GM23338 (cell line): ENCODE data around the gene PLAGL1. TPM values are rescaled to one million over a fixed set of nuclear protein-coding genes. Genes with fewer than 3 reads are reported as not detected.

ENCODE experiments used
- ATAC-seq: fragments of 200-7000 bp; cut with Tn5 transposase; 3 replicates; pipeline ENCODE4 v1.9.1; 2020
- DNase-seq: peaks from one replicate; pipeline ENCODE4 v3.0.0-alpha.2; 2015; ENCODE audit warnings: low spot score
- H2AFZ ChIP-seq: fragments of 200-600 bp; sonication (generic); 2 replicates; pipeline ENCODE4 v1.8.0; 2016; ENCODE audit warnings: antibody characterized with exemption, mild to moderate bottlenecking, moderate library complexity
- H3F3A ChIP-seq: fragments of 200-600 bp; sonication (generic); replicated peaks from 2 replicates; pipeline ENCODE4 v1.8.0; 2017; ENCODE audit warnings: antibody characterized with exemption, mixed run types, low read depth
- H3K27ac ChIP-seq: fragments of 200-600 bp; sonication (generic); 2 replicates; pipeline ENCODE4 v1.6.1; 2016; ENCODE audit warnings: low read depth
- H3K27me3 ChIP-seq: fragments of 200-600 bp; sonication (generic); 2 replicates; pipeline ENCODE4 v1.8.0; 2016; ENCODE audit warnings: mild to moderate bottlenecking, mixed run types, moderate library complexity; ENCODE audit not compliant: insufficient read depth
- H3K36me3 ChIP-seq: fragments of 200-600 bp; sonication (generic); 2 replicates; pipeline ENCODE4 v1.8.0; 2016; ENCODE audit warnings: mild to moderate bottlenecking; ENCODE audit not compliant: insufficient read depth
- H3K4me1 ChIP-seq: fragments of 200-600 bp; sonication (generic); 2 replicates; pipeline ENCODE4 v1.8.0; 2016; ENCODE audit warnings: mild to moderate bottlenecking, moderate library complexity; ENCODE audit not compliant: insufficient read depth
- H3K4me2 ChIP-seq: fragments of 200-600 bp; sonication (generic); 2 replicates; pipeline ENCODE4 v1.7.1; 2017; ENCODE audit warnings: mixed run types
- H3K4me3 ChIP-seq: fragments of 200-600 bp; sonication (generic); 2 replicates; pipeline ENCODE4 v1.6.1; 2016; ENCODE audit warnings: mixed run types
- H3K79me2 ChIP-seq: fragments of 200-600 bp; sonication (generic); replicated peaks from 2 replicates; pipeline ENCODE4 v1.8.0; 2017; ENCODE audit warnings: mild to moderate bottlenecking; ENCODE audit not compliant: insufficient read depth
- H3K9me2 ChIP-seq: fragments of 200-600 bp; sonication (generic); 2 replicates; pipeline ENCODE4 v1.8.0; 2017; ENCODE audit not compliant: insufficient read depth
- H4K20me1 ChIP-seq: fragments of 200-600 bp; sonication (generic); replicated peaks from 2 replicates; pipeline ENCODE4 v1.8.0; 2017; ENCODE audit warnings: mild to moderate bottlenecking; ENCODE audit not compliant: insufficient read depth
- H3K27ac Mint-ChIP-seq: 2 replicates; pipeline ENCODE4 v1.8.0; 2020; ENCODE audit warnings: inconsistent platforms, mild to moderate bottlenecking, moderate library complexity, mixed read lengths
- H3K27me3 Mint-ChIP-seq: 3 replicates; pipeline ENCODE4 v1.8.0; 2022; ENCODE audit warnings: low read depth, mild to moderate bottlenecking, moderate library complexity, mixed read lengths, inconsistent platforms; ENCODE audit not compliant: insufficient read depth, poor library complexity
- H3K36me3 Mint-ChIP-seq: 3 replicates; pipeline ENCODE4 v1.8.0; 2021; ENCODE audit warnings: low read depth, mild to moderate bottlenecking, inconsistent platforms, moderate library complexity, mixed read lengths
- H3K4me1 Mint-ChIP-seq: 3 replicates; pipeline ENCODE4 v1.8.0; 2020; ENCODE audit warnings: mild to moderate bottlenecking, inconsistent platforms, mixed read lengths
- H3K4me3 Mint-ChIP-seq: 3 replicates; pipeline ENCODE4 v1.8.0; 2021; ENCODE audit warnings: moderate library complexity, mild to moderate bottlenecking, inconsistent platforms, mixed read lengths
- H3K9me3 Mint-ChIP-seq: 3 replicates; pipeline ENCODE4 v1.8.0; 2020; ENCODE audit warnings: moderate library complexity, mild to moderate bottlenecking, inconsistent platforms, mixed read lengths
- CREB1 ChIP-seq: fragments of 250-450 bp; sonication (Bioruptor Pico); IDR thresholded peaks from 2 replicates; pipeline ENCODE4 v1.5.0; 2020; ENCODE audit warnings: low read depth, mild to moderate bottlenecking, moderate library complexity
- CTCF ChIP-seq, 2 experiments: fragments of 200-600 bp in 1 of 2; sonication (generic) in 1 of 2; conservative IDR thresholded peaks; 2 replicates each; pipeline versions ENCODE4 v1.5.1 to v1.6.1; 2016 to 2017; ENCODE audit warnings: antibody characterized with exemption in 2 of 2, low read depth in 2 of 2, mild to moderate bottlenecking in 2 of 2, moderate library complexity in 1 of 2
- ETS1 ChIP-seq: IDR thresholded peaks from 2 replicates; pipeline ENCODE4 v1.6.1; 2016; ENCODE audit warnings: antibody characterized with exemption
- EZH2 ChIP-seq: fragments of 200-600 bp; sonication (generic); IDR thresholded peaks from one replicate; pipeline ENCODE4 v1.8.0; 2017; ENCODE audit warnings: antibody characterized with exemption, mild to moderate bottlenecking, low read depth; ENCODE audit not compliant: unreplicated experiment
- EZH2phosphoT487 ChIP-seq: fragments of 200-600 bp; sonication (generic); IDR thresholded peaks from one replicate; pipeline ENCODE4 v1.8.1; 2018; ENCODE audit warnings: antibody characterized with exemption; ENCODE audit not compliant: unreplicated experiment
- JUNB ChIP-seq: IDR thresholded peaks from one replicate; pipeline ENCODE4 v1.6.1; 2016; ENCODE audit warnings: antibody characterized with exemption; ENCODE audit not compliant: unreplicated experiment
- NANOG ChIP-seq: IDR thresholded peaks from 2 replicates; pipeline ENCODE4 v1.6.1; 2016; ENCODE audit warnings: antibody characterized with exemption, borderline replicate concordance
- POLR2AphosphoS5 ChIP-seq: IDR thresholded peaks from 2 replicates; pipeline ENCODE4 v1.6.1; 2016; ENCODE audit warnings: antibody characterized with exemption, low read depth
- STAT1 ChIP-seq: IDR thresholded peaks from one replicate; pipeline ENCODE4 v1.6.1; 2016; ENCODE audit warnings: antibody characterized with exemption; ENCODE audit not compliant: unreplicated experiment
- ZNF114 ChIP-seq: fragments of 250-450 bp; sonication (Bioruptor Pico); IDR thresholded peaks from 2 replicates; pipeline ENCODE4 v1.5.0; 2020; ENCODE audit warnings: mild to moderate bottlenecking, moderate library complexity
- ZNF331 ChIP-seq: fragments of 250-450 bp; sonication (Bioruptor Pico); IDR thresholded peaks from 2 replicates; pipeline ENCODE4 v1.5.0; 2020; ENCODE audit warnings: low read depth, mild to moderate bottlenecking, moderate library complexity
- ZNF462 ChIP-seq: fragments of 250-450 bp; sonication (Bioruptor Pico); IDR thresholded peaks from 2 replicates; pipeline ENCODE4 v1.5.0; 2020; ENCODE audit warnings: mild to moderate bottlenecking, moderate library complexity
- polyA plus RNA-seq: library from polyadenylated mRNA; unstranded; fragments of >200 nt; fragmentation: Nextera tagmentation; extraction: Ambion mirVana; gene quantifications from 2 replicates; pipeline ENCODE4 v1.2.1, GENCODE V29; 2016
- total RNA-seq: library from RNA; depleted of rRNA; stranded (reverse); fragments of >200 nt; shearing (Covaris generic); gene quantifications from 2 replicates; pipeline ENCODE4 v1.2.3, GENCODE V29; 2014
- TF ChIP-seq, protein P1 (sequence below): IDR thresholded peaks from one replicate; pipeline ENCODE4 v1.6.1; 2018; ENCODE audit warnings: antibody characterized with exemption; ENCODE audit not compliant: unreplicated experiment

PLAGL1 gene
- total and polyA plus RNA-seq, 2 experiments from 2014 or later: 0.90 to 1.7 TPM

- no peak overlapping the region for H3K27ac ChIP-seq
- DNase-seq (no peak), ATAC-seq (peak; percentile 71)
- no peaks in the 10 kb centered on the region for H3F3A ChIP-seq
- no peak overlapping the region for H2AFZ ChIP-seq
- Mint-ChIP-seq H3K27me3 (peaks cover 2% of the 10 kb centered on the region), H3K9me3 (no peaks in the 10 kb centered on the region), H3K36me3 (no peaks in the 10 kb centered on the region), H3K4me1 (peaks cover 9% of the 10 kb centered on the region; the same call in 2 of the 3 replicates), H3K4me3 (no peak overlapping the region), H3K27ac (no peak overlapping the region)
- no peak overlapping the region for H3K4me2 ChIP-seq
- no peak overlapping the region for H3K4me3 ChIP-seq
- no peaks in the 10 kb centered on the region for H3K9me2 ChIP-seq
- H3K36me3 ChIP-seq: no peaks in the 10 kb centered on the region
- H3K27me3 ChIP-seq: no peaks in the 10 kb centered on the region
- no peaks in the 10 kb centered on the region for H3K4me1 ChIP-seq
- no peak for TF ChIP-seq JUNB
- no peak for TF ChIP-seq ZNF114
- TF ChIP-seq NANOG: no peak
- no peak for TF ChIP-seq POLR2AphosphoS5
- TF ChIP-seq STAT1: no peak
- TF ChIP-seq CREB1 (CRISPR knock-in tag): no peak
- no peak for TF ChIP-seq EZH2phosphoT487
- no peak for TF ChIP-seq EZH2
- no peak for TF ChIP-seq ETS1
- TF ChIP-seq, protein P1, sequence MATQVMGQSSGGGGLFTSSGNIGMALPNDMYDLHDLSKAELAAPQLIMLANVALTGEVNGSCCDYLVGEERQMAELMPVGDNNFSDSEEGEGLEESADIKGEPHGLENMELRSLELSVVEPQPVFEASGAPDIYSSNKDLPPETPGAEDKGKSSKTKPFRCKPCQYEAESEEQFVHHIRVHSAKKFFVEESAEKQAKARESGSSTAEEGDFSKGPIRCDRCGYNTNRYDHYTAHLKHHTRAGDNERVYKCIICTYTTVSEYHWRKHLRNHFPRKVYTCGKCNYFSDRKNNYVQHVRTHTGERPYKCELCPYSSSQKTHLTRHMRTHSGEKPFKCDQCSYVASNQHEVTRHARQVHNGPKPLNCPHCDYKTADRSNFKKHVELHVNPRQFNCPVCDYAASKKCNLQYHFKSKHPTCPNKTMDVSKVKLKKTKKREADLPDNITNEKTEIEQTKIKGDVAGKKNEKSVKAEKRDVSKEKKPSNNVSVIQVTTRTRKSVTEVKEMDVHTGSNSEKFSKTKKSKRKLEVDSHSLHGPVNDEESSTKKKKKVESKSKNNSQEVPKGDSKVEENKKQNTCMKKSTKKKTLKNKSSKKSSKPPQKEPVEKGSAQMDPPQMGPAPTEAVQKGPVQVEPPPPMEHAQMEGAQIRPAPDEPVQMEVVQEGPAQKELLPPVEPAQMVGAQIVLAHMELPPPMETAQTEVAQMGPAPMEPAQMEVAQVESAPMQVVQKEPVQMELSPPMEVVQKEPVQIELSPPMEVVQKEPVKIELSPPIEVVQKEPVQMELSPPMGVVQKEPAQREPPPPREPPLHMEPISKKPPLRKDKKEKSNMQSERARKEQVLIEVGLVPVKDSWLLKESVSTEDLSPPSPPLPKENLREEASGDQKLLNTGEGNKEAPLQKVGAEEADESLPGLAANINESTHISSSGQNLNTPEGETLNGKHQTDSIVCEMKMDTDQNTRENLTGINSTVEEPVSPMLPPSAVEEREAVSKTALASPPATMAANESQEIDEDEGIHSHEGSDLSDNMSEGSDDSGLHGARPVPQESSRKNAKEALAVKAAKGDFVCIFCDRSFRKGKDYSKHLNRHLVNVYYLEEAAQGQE: no peak
- no peak for TF ChIP-seq ZNF331 (CRISPR knock-in tag)
- no peak for TF ChIP-seq CTCF (conservative IDR thresholded peaks at IDR 0.05; ENCODE audit: low read depth in 2 of 2)
- no peak for TF ChIP-seq ZNF462 (CRISPR knock-in tag)
- no peaks in the 10 kb centered on the region for H3K79me2 ChIP-seq
- H4K20me1 ChIP-seq: no peaks in the 10 kb centered on the region
These were observed 26.0 kb upstream of the PLAGL1 start for GRCh38 chr6:144033816-144034735.
